Astrocyte of the spinal cord (primary cell): ENCODE measurements around the gene SMOC2.

ENCODE experiments used
- DNase-seq: peaks from one replicate; pipeline ENCODE4 v3.0.0; 2011; ENCODE audit warnings: low read depth, low spot score
- H3K4me3 ChIP-seq: 2 replicates; pipeline ENCODE4 v1.5.1; 2011; ENCODE audit warnings: low read depth, mild to moderate bottlenecking, low read length, moderate library complexity
- in situ Hi-C: cut with HindIII; loops from 2 replicates; pipeline ENCODE4 v1.10.0; 2017; ENCODE audit warnings: low sequenced_read_pairs
- TF ChIP-seq, protein P1 (sequence below): IDR thresholded peaks from 2 replicates; pipeline ENCODE4 v1.5.1; 2012; ENCODE audit warnings: low read depth, mild to moderate bottlenecking, low read length, inconsistent platforms

The SMOC2 gene

DNA sequence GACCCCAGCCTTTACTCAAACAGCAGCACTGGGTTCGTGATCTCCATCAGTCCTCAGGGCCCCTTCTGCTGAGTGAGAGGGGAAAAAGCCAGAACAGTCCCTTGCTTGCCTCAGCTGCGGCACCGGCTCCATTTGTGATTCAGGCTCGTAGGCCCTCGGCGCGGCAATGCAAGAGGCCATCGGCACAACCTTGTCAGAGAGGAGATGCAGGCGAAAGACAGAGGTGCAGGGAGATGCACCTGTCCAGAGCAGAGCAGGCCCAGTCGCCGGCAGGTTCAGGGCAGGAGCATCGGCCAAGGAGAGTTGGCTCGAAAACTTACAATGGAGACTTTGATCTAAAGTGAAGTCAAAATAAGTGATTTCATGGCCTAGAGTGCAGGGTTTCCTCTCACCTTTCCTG lies 171.6 kb downstream of the SMOC2 start:
- TF ChIP-seq, protein P1, sequence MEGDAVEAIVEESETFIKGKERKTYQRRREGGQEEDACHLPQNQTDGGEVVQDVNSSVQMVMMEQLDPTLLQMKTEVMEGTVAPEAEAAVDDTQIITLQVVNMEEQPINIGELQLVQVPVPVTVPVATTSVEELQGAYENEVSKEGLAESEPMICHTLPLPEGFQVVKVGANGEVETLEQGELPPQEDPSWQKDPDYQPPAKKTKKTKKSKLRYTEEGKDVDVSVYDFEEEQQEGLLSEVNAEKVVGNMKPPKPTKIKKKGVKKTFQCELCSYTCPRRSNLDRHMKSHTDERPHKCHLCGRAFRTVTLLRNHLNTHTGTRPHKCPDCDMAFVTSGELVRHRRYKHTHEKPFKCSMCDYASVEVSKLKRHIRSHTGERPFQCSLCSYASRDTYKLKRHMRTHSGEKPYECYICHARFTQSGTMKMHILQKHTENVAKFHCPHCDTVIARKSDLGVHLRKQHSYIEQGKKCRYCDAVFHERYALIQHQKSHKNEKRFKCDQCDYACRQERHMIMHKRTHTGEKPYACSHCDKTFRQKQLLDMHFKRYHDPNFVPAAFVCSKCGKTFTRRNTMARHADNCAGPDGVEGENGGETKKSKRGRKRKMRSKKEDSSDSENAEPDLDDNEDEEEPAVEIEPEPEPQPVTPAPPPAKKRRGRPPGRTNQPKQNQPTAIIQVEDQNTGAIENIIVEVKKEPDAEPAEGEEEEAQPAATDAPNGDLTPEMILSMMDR, result no peak
- H3K4me3 ChIP-seq, result no peak overlapping the region
- DNase-seq, result no peak
- in situ Hi-C loops, result no loop called here

DNA sequence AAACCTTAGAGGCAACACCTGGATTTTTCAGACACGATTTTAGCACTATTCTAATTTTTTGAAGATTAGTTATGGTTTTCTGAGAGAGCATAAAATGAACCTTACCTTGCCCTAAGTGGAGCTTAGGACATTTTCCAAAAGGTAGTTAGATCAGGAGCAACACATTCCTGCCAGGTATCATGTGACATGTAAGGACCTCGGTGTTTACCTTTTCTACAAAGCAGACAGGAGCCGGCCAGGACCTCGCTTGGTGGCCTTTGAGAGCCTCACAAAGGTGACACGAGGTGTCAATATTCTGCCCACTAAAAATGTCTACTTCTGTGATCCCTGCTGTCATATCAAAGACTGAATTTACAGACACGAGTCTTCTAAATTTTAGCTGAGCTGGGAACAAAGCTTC lies 174.9 kb downstream of the SMOC2 start:
- no peak overlapping the region for H3K4me3 ChIP-seq
- TF ChIP-seq, protein P1, result no peak
- no peak for DNase-seq
- in situ Hi-C loops, result no loop called here

DNA sequence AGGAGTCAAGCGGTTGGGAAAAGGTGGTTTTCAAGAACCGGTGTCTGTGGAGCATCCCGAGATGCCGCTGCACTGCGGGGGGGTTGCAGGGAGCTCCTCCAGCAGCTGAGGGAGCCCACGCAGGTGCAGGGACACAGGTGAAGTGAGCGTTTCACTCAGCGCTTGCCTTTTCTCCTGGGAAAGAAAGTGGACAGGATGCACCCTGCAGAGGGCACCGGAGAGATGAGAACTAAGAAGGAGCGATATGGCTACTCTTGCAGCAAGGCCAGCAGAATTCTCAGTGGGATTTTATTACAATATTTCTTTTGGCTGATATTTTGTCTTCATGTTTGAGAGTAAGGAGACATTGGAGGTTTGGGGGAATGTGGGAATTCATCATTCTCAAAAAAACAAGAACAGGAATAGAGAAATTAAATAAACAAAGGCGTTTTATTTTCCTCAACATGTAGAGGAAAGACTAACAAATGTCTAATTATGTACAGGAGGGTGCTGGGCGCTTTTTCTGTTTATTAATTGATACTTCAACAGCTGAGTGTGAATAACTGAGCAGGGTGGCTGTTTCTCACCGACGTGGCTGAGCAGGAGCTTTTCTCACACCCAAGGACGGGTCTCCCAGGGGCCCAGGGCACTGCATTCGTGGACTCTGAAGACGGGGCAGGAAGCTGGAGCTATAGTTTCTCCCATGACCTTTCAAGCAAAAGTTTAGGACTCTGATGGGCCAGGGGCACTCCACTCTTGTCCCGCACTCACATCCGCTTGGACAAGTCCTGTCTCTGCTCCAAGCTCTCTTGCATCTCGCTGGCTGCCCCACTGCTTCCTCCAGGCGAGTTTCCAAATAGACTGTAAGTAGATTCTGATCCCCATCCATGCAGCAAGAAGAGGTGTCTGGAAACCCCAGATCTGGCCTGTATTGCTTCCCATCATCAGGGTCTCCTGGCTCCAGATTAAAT lies 176.1 kb downstream of the SMOC2 start:
- TF ChIP-seq, protein P1, result no peak
- DNase-seq, result no peak
- in situ Hi-C loops, result no loop called here
- H3K4me3 ChIP-seq, result no peak overlapping the region

DNA sequence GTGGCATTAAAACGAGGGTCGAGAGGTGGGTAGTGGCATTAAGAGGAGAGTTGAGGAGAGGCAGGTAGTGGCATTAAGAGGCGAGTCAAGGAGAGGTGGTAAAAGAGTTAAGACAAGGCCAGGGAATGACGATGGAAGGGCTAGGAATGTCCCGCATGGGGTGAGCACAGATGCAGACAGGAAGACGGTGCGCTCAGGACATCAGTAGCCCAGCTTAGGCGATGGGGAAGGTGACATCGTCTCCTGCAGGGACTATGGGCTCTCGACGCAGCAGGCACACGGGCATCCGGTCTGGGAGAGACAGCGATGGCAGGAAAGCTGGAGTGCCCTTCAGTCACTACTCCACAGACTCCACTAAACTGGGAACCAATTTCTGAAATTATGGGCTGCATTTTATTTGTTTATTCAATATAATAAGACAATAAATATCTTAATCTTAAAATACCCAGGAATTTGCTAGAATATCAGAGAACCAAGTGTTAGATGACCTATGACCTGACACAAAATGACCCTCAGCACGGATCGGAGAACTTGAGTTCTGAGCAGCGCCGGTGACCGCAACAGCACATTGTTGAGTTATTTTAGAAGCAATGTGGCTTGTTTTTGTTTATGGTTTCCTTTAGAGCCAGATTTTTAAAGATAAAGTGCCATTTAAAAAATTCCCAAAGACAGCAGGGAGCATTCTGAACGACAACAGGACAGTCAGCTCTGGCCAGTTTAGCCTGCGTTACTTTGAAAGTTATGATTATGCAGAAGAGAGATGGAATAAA lies 177.7 kb downstream of the SMOC2 start:
- TF ChIP-seq, protein P1, result no peak
- H3K4me3 ChIP-seq, result no peak overlapping the region
- in situ Hi-C loops, result no loop called here
- DNase-seq, result no peak

DNA sequence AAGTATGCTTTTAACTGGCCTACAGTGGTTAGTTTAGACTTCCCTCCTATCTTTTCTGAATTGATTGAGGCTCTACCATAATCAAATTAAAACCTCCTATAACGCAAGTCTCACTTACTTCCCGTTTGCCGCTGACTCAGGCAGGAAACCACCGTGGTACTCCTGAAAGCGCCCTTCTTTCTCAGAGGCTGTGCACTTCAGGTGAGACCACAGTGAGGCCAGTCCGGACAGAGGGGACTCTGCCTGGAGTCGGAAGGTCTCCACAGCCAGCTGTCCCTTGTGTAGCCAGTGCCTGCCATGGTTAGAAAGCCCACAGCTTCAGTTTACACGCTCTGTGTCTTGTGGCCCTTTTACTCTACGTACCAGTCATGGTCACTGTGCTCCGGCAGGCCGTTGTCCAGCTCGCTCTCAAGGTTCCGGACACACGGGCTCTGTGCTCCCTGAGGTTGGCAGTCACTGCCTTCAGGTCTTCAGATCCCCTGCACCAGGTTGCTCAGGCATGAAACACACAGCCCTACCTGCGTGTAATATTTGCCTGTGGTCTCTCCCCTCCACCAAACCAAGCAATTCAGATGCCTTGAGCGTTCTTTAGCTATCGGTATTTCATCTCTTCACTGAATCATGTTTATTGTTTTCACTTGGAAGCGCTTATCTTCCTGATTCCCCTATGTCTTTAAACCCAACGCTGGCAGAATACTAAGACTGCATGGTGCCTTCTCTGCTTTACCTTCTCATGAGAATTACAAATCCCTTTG lies 178.8 kb downstream of the SMOC2 start:
- in situ Hi-C loops, result no loop called here
- DNase-seq, result no peak
- H3K4me3 ChIP-seq, result no peak overlapping the region
- TF ChIP-seq, protein P1, result no peak

DNA sequence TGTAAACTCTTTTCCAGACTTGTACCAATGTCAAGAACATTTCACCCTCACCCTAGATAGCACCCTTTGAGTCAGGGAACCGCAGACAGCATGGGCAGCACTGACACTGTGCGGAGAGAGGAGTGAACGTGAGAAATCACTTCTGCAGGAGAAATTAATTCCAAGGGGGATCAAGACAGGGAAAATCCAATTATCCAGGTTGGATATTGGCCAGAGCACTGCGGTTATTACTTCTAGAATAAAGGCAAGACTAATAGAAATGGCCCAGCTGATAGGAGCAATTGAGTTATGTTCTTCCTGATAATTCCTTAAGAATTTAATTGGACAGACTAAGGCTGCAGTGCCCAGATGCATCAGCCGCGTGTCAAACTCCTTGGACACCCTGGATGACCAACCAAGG lies 179.6 kb downstream of the SMOC2 start:
- in situ Hi-C loops, result no loop called here
- no peak overlapping the region for H3K4me3 ChIP-seq
- TF ChIP-seq, protein P1, result no peak
- DNase-seq, result no peak
